ENCODE data around the gene PDE8A. TPM values are rescaled to one million over a fixed set of nuclear protein-coding genes. Genes with fewer than 3 reads are reported as not detected.
"Not testable (repeated sequence)": the region's sequence is repeated elsewhere in the genome, so short reads cannot be mapped to it uniquely, and the experiment has no call there.

The PDE8A gene
- total RNA-seq, 1 donor from 2014 or later, result 26.0 TPM

DNA sequence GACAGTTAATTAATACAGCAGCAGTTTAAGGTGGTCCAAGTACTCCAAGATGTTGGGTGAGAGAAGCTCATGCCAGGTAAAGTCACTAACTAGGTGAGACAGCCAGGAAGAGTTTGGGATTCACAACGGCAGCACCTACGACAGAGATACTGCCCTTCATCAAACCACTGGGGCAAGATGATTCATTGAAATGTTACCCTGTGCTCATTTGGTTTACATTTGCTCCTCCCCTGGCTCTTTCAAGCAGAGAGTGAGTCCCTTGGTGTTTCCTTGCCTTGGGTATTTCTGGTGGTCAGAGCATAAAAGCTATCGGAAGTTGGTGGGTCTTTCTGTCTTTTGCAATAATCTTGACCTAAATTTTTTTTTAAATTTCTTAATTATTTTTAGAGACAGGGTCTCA is 19.9 kb upstream of the PDE8A start:
- no peak for DNase-seq

DNA sequence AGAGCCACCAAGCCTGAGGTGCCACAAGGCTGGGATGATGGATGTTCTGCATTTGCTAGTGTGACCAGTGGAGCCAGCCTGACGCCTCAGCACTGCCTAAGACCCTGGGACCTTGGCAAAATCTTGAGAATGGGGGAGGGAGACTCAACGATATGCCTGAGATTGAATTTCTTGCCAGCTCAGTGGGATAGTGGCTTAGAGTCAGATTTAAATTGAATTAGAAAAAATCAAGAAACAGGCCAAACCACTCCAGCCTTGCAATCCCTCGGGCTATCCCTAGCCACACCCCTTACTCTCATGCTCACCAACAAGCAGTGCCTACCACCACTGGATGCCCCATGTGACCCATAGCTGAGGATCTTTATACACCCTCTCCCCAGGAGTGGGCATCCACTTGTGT is 18.7 kb upstream of the PDE8A start:
- DNase-seq, result no peak

DNA sequence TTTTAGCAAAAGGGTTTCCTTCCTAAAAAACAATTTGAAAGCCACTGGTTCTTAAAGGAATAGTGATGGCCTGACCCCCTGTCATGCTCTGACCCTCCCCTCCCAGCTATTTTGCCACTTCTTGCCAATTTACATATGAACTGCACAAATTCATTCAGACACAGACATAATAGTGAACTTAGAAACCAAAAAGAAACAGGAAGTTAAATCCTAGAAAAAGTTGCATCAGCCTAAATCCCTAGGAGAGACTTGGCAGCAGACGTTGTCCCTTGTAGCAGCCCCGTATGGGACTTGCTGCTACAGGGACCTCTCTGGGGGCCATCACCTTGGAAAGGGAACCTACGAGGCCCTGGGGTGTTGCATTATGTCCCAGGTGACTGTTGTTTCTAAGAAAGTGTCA is 14.3 kb upstream of the PDE8A start:
- no peak for DNase-seq

DNA sequence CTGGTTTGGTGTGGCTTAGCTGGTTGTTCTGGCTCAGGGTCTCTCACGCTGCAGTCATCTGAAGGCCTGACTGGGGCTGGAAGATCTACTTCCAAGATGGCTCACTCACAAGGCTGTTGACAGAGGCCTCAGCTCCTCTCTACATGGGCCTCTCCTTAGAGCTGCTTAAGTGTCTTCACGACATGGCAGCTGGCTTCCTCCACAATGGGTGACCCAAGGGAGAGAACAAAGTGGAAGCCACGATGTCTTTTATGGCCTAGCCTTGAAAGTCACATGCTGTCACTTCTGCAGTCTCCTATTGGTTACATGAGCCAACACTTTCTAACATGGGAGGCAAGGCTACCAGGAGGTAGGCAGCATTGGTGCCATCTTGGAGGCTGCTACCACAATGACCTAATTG is 13.4 kb upstream of the PDE8A start:
- DNase-seq, result no peak

DNA sequence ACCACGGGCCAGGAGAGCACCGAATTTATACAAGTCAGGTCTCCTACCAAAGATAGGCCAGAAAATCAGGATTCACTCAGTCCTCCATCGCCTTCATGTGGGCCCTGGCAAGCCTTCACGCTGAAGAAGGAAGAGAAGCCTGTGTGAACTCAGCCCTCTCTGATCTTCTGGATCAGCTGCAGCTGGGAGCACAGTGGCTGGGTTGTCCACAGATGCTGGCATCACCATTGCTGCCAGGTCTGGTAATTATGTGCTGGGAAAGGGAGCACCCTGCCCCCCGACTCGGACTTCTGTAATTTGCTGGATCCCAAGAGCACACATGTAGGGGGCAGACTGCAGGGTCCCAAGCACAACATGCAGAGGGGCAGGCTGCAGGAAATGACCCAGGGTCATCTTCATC is 12.4 kb upstream of the PDE8A start:
- no peak for DNase-seq

DNA sequence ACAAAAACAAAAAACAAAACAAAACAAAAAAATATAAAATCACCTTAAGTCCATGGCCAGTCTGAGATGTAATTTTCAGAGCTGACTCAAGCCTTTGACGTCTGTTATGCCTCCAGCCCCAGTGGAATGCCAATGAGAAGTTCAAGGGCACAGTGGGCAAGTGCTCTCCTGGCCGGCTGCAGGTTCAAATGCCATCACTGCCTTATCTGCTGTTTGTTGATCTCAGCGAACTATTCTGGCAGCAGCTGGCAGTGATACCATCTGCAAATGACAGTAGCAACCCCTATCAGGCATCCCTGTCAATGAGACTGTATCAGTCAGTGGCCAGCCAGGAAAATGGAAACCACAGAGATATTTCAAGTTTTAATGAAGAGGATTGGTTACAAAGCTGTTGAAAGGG is 10.8 kb upstream of the PDE8A start:
- no peak for DNase-seq

DNA sequence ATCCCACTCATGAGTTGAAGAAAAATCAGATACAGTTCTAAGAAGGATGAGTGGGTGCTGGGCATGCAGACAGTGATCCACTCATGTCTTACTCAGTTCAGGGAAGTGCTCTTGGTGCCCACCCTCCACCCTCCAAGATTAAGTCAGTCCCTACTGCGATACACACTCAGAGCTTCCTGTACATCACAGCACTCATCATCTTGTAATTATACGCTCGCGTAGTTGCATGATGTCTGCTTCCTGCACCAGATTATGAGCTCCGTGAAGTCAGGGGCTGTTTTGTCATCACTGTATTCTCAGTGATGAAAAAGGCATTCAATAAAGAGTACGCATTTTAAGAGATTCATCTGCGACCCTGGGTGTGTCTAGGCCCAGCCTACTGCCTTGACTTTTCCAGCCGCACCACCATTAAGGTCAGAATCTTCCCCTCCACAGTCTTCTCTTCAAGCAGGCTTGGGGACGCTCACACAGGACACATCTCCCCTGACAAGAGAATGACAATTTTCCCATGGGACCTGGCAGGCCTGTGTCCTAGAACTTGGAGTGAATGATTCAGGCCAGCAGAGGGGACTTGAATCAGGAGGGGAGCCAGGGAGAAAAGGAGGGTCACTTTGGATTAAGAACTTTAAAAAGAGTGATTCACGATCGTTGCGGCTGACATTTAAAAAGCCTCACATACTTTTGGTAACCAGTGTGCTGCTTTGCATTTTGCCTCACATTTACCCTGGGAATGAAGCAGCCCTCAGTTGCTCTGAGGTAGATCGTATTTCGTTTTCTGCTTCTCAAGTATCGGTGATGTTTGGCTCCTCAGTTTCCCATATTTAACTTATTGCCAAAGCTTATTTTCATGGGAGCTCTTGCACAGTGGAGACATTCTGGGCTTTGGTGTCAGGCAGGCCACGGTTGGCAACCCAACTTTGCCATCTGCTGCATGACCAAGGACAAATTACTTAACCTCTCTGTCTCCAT is 7.9 kb upstream of the PDE8A start:
- DNase-seq, result no peak

DNA sequence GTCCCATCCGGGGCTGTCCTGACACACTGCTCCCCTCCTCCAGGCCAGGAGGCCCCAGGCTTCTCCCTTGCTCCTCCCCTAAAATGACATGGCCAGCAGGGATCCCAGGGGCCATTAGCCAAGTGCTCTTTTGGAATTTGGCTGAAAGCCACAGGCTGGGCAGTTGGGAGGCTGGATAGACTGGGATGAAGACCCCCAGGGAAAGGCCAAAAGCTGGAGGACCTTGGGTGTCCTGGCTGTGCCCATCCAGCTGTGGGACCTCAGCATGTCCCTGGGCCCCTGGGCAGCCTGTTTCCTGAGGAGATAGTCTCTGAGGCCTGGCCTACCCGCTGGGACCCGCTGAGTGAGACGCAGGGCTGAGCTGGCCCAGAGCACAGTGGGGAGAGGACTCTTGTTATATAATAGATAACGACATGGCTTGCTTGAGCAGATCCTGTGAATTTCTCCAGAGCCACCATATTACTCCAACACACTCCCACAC is 5.7 kb upstream of the PDE8A start:
- DNase-seq, result no peak

DNA sequence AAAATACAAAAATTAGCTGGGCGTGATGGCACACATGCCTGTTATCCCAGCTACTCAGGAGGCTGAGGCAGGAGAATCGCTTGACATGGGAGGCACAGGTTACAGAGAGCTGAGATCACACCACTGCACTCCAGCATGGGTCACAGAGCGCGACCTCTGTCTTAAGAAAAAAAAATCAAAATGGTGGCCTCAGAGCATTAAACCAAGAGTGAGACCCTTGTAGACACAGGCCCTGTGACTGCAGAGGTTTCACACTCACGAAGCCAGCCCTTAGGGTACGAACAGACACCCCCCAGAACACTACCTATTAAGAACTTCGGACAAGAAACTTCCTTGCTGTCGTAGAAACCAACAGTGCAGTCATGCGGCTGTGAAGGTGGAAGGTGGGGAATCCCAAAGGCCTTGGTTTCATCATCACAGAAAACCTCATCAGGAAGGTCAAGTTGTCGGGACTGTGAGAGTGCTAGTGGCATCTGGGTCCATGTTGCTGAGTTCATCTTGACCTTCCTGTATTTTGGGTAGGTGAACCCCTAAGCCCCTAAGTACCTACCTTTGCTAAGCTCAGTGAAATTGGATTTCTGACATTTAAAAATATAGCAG is 4.8 kb upstream of the PDE8A start:
- no peak for DNase-seq

DNA sequence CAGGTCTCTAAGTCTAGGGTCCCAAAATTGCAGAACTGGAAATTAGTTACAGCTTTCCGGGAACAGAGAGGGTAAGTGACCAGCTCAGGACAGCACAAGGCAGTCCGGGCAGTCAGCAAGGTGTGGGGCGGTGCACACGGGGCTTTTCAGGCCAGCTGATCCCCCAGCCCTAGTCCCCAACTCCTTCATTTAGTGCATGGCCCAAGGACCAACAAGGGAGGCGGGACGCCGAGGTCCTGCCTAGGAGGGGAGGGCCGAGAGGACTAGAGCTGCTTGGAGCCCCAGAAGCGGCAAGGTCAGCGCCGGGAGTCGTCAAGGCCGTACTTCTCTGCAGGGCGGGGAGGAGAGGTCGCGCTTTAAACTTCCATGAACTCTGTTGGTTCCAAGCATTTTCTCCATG is 2.0 kb upstream of the PDE8A start:
- DNase-seq, result no peak

DNA sequence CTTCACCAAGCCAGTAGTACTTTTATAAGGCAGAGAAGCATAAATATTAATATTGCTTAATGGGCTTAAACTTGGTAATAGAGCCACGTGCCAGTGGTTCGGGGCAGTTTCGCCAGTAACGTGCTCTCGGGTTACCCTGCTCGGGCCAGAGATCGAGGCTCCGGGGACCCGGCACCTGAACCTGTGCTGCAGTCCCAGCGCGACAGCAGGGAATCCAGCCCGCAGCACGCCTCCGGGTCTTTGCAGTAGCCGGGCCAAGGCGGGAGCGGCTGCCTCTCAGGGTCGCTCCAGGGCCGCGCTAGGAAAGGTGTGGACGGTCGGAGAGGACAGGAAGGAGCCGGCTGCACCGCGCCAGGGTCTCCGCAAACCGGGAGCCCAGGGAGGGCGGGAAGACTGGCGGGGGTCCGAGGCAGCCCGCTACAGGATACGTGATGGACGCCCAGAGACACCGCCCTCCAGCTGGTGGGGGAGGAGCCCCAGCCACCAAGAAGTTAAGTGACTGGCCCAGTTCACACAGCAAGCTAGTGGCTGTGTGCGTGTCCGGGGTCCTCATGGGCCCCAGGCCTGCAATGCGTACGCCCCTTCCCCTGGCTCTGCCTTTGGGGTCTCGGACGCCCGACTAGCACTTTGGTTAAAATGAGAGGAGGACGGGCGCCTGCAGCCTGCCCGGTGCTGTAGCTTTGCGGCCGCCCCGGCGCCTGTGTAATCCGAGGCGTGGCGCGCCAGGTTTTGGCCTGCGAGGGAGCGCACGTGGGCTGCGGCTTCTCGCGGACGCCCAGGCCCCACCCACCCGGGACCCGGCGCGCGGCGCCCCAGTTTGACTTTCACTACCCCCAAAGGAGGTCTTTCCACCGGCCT is 1.2 kb upstream of the PDE8A start:
- peak; percentile 80 for DNase-seq

DNA sequence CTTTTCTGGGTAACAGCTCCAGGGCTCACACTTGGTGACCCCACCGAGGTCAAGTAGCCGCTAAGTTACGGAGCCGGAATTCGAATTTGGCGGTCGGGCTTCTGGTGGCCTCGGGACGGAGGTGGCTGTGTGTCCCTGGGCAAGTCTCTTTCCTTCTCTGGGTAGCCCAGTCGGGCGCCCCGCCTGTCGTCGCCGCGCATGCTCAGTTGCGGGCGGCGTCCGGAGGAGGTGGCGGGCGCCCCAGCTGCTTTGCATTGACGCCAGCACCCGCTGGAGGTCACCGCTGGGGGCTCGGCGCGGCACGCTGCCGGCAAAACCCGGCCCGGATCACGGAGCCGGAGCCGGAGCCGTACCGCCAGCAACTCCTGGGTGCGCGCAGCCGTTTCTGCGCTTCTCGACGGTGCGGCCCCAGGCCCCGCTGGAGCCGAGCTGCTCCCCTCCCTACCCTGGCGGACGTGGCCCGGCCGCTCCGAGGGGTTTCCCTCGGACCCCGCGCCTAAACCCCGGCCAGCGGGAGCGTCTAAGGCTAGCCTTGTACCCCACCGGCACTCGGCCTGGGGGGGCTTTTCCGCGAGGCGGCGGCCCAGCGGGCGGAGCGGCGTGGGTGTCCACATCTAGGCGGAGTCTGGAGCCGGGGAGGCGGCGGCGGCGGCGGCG is 474 bp upstream of the PDE8A start:
- DNase-seq, result peak; percentile 90

DNA sequence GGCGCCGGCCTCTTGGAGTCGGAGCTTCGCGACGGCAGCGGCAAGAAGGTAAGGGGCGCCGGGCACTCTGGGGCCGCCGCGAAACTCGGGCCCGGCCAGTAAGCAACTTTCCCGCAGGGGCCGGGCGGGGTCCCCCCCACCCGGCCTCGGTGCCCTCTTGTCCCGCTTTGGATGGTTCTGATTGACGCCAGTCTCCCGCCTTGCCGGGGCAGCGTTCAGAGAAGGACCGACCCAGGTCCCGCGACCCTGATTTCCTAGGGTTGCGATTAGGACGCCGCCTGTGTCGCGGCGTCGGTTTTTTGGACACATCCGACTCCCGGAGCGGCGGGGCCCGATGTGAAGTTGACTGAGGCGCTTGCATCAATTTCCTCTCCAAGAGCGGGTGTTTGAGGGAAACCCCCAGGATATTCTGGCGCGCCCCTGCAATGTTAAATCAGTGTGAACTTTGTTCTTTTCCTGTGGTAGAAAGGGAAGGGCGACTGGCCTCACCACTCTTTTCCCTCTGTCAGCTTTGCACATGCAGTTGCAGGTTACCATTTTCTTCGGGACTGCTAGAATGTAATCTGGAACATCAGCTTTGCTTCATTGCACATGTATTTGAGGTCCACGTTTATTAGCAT is 755 bp downstream of the PDE8A start:
- no peak for DNase-seq

DNA sequence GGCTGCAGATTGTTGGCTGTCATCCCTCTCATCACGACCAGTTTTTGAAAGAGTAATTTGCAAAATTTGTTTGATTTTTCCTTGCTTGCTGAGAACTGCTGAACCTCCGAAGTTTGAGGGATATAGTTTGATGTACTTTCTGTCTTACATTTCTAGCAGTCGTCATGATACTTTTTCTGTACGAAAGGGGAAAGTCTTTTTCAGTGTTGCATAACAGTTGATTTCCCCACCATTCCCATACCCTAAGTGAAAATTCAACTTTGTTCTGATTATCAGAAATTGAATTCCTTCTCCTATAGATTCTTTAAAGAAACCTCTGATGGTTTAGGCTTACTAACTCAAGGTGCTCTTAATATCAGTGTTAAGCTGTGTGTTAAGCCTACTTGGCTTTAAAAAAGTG is 1.6 kb downstream of the PDE8A start:
- no peak for DNase-seq

DNA sequence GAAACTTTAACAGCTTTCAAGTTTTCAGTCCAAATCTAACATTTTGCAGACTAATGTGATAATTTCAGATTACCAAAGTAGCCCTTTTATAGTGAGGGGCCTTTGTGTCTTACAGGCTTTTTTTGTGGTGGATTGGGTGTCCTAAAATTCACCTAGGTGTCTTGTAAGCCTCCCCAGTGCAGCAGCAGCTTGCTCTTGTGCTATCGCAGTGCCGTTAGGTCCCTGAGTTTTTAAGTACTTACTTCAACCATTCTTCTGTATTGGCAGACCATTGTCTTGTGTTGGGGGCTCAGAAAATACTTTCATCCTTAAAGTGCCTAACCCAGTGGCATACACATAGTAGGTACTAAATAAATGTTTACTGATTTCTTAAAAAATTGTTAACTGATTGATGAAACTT is 2.1 kb downstream of the PDE8A start:
- DNase-seq, result no peak

DNA sequence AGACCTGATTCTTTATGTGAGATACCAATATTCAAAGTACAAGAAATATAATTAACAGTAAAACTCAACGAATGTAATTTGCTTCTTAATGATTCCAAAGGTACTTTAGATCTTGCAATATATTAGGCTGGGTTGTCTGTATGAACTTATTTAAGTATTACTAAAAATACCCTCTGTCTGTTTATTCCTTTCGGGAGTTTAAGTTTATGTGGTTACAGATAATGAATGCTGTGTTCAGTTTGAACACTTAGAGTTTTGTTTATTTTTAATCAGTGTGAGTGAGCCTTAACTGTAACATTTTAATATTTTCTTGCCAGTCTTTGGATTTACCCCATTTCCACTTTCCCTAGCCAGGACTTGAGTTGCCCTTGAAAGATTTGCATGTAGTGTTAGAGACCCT is 3.5 kb downstream of the PDE8A start:
- no peak for DNase-seq

DNA sequence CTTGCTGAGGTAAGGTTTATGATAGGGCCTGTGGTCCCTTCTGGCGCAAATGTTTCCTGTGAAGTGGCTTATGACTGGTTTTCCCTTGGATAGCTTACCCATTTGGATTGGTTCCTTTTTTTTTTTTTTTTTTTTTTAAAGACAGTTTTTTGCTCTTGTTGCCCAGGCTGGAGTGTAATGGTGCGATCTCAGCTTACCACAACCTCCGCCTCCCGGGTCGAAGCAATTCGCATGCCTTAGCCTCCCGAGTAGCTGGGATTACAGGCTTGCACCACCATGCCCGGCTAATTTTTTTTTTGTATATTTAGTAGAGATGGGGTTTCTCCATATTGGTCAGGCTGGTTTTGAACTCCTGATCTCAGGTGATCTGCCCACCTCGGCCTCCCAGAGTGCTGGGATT is 5.7 kb downstream of the PDE8A start:
- not testable (repeated sequence) for DNase-seq

DNA sequence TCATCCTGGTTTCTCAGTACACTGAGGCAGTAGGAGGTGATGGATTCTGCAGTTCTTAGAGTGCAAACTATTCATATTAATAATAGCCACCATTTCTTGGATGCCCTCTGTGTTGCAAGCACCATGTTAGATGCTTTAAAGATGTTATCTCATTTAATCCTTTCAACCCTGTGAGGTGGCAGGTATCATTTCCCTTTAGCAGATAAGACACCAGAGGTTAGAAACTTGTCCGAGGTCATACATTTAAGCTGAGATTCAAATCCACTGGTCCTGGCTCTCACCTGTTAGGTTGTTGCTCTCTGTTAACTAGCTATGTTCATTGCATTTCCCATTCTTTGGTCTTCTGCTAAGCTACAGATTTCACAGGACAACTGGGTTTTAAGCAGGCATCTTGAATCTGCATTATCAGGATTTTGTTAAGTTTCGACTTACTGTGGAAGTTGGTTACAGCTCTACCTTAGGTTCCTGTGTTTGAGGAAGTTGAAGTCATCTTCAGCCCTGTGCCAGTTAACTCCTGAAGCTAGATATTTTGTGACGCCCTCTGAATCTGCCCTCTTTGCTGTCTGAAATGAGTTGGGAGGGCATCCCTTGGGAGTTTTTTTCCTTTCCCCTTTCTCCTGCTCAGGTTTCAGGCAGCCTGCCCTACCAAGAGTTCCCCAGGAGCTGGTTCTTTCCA is 6.4 kb downstream of the PDE8A start:
- no peak for DNase-seq

DNA sequence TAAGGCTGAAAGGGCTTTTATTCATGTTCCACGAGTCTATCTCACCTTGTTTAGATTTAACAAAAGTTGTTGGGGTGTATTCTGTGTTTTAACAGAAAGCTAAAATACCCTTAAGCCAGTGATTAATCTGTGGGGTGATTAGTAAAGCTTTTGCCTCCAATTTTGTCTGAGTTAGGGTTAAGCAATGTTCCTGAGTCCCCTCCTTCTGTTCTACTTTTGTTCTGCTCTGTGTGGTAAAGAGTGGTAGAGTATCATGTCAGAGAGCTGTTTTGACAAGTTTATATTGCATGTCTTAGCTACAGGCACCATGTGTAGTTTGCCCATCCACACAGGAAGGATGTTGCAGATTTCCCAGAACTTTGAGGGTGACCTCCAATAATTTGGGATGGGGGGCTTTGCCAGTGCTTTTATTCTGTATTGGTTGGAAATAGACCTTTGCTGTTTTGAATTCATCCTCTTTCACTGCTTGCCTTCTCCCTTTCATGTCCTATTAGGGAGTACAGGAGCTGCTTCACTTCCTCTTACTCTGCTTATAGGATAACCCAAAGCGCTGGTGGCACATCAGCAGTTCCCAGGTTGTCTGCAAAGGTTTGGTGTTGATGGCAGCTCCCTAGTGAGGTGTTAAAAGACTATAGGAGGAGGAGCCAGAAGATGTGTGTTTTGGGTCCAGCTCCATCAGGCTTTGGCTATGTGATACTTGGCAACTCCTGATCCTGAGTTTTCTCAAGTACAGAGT is 7.4 kb downstream of the PDE8A start:
- DNase-seq, result no peak

DNA sequence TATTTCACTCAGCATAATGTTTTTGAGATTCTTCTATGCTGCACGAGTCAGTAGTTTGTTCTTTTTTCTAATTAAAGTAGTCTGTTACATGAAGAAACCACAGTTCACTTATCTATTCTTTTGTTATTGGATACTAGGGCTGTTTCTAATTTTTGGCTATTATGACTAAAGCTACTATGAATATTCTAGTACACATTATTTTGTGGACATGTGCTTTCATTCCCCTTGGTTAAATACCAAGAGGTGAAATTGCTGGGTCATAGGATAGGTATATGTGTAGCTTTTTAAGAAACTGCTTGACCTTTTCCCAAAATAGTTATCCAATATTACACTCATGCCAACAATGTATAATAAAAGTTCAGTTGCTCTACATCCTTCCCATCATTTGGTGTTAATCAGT is 8.9 kb downstream of the PDE8A start:
- DNase-seq, result no peak
